MCF 10A (cell line): ENCODE data around the gene STUB1. TPM values are rescaled to one million over a fixed set of nuclear protein-coding genes. Genes with fewer than 3 reads are reported as not detected.

Experiments
- BruUV-seq: library from RNA; stranded (reverse); fragments of 400-500 nt; replicated peaks from 2 replicates; lab custom pipeline; 2021; lab: Mats Ljungman, UMichigan
- CTCF ChIA-PET: fragments of 300-600 bp; sonication (Branson Sonifier 250); formaldehyde crosslinking; extraction: SDS; loops from one replicate; lab custom pipeline; 2021; ENCODE audit warnings: antibody characterized with exemption, inconsistent platforms; lab: Yijun Ruan, JAX
- POLR2A ChIA-PET: fragments of 300-600, 350-650 bp; sonication (Branson Sonifier 250); formaldehyde crosslinking; extraction: SDS; loops from one replicate; lab custom pipeline; 2020; ENCODE audit warnings: antibody characterized with exemption, inconsistent platforms; lab: Yijun Ruan, JAX
- DNase-seq: peaks from one replicate; pipeline ENCODE4 v3.0.0-alpha.2; 2018; ENCODE audit not compliant: unreplicated experiment
- H3K27ac Mint-ChIP-seq: one replicate; pipeline ENCODE4 v1.8.0; 2022; ENCODE audit warnings: mild to moderate bottlenecking, low read depth, mixed read lengths; ENCODE audit not compliant: unreplicated experiment
- H3K27me3 Mint-ChIP-seq: one replicate; pipeline ENCODE4 v1.8.0; 2022; ENCODE audit warnings: mixed read lengths; ENCODE audit not compliant: insufficient read depth, unreplicated experiment
- H3K36me3 Mint-ChIP-seq: one replicate; pipeline ENCODE4 v1.8.0; 2022; ENCODE audit warnings: mild to moderate bottlenecking, moderate library complexity, mixed read lengths; ENCODE audit not compliant: insufficient read depth, unreplicated experiment
- H3K4me1 Mint-ChIP-seq: one replicate; pipeline ENCODE4 v1.8.0; 2022; ENCODE audit warnings: mixed read lengths; ENCODE audit not compliant: insufficient read depth, unreplicated experiment
- H3K4me3 Mint-ChIP-seq: one replicate; pipeline ENCODE4 v1.8.0; 2022; ENCODE audit warnings: mild to moderate bottlenecking, moderate library complexity, mixed read lengths; ENCODE audit not compliant: unreplicated experiment
- H3K9me3 Mint-ChIP-seq: one replicate; pipeline ENCODE4 v1.8.0; 2022; ENCODE audit warnings: mixed read lengths; ENCODE audit not compliant: unreplicated experiment
- intact Hi-C: fragments of 100-400 bp; cut with micrococcal nuclease; formaldehyde crosslinking; loops from 2 replicates; pipeline ENCODE4 v1.14.1; 2022
- total RNA-seq: library from RNA; stranded (reverse); gene quantifications from 2 replicates; pipeline ENCODE4 v1.2.3, GENCODE V29; 2022
- TF ChIP-seq, protein P1 (sequence below): fragments of 200-600 bp; IDR thresholded peaks from one replicate; pipeline ENCODE4 v1.8.0; 2022; ENCODE audit warnings: antibody characterized with exemption, mild to moderate bottlenecking; ENCODE audit not compliant: unreplicated experiment

STUB1 gene
- total RNA-seq, 1 experiment from 2014 or later = 124 TPM

DNA sequence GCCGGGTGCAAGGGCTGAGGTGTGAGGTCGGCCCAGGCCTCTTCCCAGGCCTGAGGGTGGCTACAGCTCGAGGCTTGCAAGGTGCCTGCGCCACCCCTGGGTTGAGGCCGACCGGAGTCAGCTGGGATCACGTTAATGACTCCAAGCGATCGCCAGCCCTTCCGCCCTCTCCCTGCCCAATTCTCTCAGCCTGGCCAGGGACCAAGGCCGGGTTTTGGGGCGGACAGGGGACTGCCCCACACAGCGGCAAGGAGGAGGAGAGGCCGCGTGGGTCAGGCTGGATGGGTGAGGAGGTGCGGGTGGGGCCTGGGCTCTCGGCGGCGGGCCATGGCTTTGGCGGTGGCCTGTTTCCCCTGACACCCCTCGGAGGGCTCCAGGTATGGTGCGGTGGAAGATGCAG lies 13.2 kb downstream of the STUB1 start:
- no peaks in the 10 kb centered on the region for H3K27me3 Mint-ChIP-seq
- POLR2A ChIA-PET = interaction anchor here (1.0 to 1.4 kb wide), 6 partner anchors 9 to 166 kb away, joined by 3 to 9 read pairs (median 6); partner anchors contain the start of genes CAPN15, JMJD8, RHOT2 and STUB1
- H3K9me3 Mint-ChIP-seq = no peaks in the 10 kb centered on the region

DNA sequence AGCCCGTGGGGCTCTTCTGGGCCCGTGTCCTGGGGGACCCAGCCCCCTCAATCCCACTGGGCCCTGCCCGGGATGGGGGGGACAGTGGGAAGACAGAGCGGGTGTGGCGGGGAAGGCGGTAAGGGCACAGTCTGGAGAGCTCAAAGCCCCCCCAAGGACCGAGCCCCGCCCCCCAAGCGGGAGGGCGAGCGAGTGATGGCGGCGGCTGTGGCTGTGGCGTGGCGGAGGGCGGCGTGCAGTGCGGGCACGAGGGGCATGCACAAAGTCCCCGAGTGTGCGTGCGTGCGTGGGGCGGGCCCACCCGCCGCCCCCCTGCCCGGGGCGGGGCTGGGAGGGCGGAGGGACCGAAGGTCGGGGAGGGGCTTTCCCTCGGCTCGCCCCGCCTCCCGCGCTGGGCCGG lies 13.6 kb downstream of the STUB1 start:
- Mint-ChIP-seq H3K36me3 (peaks cover 90% of the 10 kb centered on the region), H3K9me3 (no peaks in the 10 kb centered on the region), H3K4me3 (no peak overlapping the region), H3K27me3 (no peaks in the 10 kb centered on the region), H3K4me1 (peaks cover 10% of the 10 kb centered on the region), H3K27ac (no peak overlapping the region)
- no peak for DNase-seq
- no TSS peak for BruUV-seq
- POLR2A ChIA-PET = interaction anchor here (0.9 to 1.2 kb wide), 3 partner anchors 13 to 167 kb away, joined by 4 to 6 read pairs (median 5); partner anchors contain the start of genes ANTKMT, CAPN15 and STUB1
- CTCF ChIA-PET = no interaction called here
- TF ChIP-seq, protein P1, sequence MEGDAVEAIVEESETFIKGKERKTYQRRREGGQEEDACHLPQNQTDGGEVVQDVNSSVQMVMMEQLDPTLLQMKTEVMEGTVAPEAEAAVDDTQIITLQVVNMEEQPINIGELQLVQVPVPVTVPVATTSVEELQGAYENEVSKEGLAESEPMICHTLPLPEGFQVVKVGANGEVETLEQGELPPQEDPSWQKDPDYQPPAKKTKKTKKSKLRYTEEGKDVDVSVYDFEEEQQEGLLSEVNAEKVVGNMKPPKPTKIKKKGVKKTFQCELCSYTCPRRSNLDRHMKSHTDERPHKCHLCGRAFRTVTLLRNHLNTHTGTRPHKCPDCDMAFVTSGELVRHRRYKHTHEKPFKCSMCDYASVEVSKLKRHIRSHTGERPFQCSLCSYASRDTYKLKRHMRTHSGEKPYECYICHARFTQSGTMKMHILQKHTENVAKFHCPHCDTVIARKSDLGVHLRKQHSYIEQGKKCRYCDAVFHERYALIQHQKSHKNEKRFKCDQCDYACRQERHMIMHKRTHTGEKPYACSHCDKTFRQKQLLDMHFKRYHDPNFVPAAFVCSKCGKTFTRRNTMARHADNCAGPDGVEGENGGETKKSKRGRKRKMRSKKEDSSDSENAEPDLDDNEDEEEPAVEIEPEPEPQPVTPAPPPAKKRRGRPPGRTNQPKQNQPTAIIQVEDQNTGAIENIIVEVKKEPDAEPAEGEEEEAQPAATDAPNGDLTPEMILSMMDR = no peak
- intact Hi-C loops = no loop called here

More for the DNA sequence above, 13.2 kb downstream of the STUB1 start:
- H3K27ac Mint-ChIP-seq = no peak overlapping the region
- BruUV-seq = no TSS peak
- peaks cover 10% of the 10 kb centered on the region for H3K4me1 Mint-ChIP-seq
- H3K36me3 Mint-ChIP-seq = peaks cover 90% of the 10 kb centered on the region
- no peak overlapping the region for H3K4me3 Mint-ChIP-seq
- intact Hi-C loops = no loop called here
- TF ChIP-seq, protein P1 = no peak
- CTCF ChIA-PET = interaction anchor here (1.0 kb wide), 1 partner anchor 21 kb away, joined by 3 read pairs; no protein-coding TSS in a partner anchor
- DNase-seq = no peak

DNA sequence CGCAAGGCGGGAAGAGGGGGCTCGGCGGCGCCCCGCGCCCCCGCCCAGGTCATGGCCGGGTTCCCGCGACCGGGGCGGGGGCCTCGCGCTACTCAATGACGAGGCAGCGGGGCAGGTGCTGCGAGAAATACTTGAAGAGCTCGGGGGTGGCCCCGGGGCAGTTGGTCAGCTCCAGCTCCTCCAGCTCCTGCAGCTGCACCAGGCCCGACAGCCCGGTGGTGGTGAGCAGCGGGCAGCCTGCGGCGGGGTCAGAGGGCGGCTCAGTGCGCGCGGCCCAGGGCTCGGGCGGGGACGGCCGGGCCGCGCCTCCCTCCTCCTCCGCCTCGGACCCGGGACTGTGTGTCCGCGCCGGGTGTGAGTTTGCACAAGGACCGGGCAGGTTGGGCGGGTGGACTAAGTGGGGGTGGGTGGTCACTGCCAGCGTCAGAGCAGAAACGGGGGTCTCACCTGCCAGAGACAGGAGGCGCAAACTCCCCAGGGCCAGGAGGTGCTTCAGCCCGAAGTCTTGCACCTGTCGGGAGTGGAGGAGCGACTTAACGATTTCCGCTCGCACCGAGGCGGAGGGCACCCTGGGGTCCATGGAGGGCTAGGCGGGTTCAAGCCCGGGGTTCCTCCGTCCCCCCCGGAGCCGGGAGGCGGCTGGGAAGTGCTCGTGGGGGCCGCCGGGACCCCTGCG lies 14.1 kb downstream of the STUB1 start:
- Mint-ChIP-seq H3K9me3 (no peaks in the 10 kb centered on the region), H3K27me3 (no peaks in the 10 kb centered on the region), H3K27ac (no peak overlapping the region), H3K4me3 (no peak overlapping the region), H3K36me3 (peaks cover 91% of the 10 kb centered on the region), H3K4me1 (peaks cover 10% of the 10 kb centered on the region)
- intact Hi-C loops = no loop called here
- BruUV-seq = no TSS peak
- DNase-seq = no peak
- ChIA-PET POLR2A (interaction anchor here (0.9 to 2.0 kb wide), 5 partner anchors 8 to 167 kb away, joined by 4 to 11 read pairs (median 6); partner anchors contain the start of genes ANTKMT, CAPN15, JMJD8 and STUB1), CTCF (interaction anchor here (1.2 kb wide), 1 partner anchor 14 kb away, joined by 3 read pairs; no protein-coding TSS in a partner anchor)
- TF ChIP-seq, protein P1 = no peak

DNA sequence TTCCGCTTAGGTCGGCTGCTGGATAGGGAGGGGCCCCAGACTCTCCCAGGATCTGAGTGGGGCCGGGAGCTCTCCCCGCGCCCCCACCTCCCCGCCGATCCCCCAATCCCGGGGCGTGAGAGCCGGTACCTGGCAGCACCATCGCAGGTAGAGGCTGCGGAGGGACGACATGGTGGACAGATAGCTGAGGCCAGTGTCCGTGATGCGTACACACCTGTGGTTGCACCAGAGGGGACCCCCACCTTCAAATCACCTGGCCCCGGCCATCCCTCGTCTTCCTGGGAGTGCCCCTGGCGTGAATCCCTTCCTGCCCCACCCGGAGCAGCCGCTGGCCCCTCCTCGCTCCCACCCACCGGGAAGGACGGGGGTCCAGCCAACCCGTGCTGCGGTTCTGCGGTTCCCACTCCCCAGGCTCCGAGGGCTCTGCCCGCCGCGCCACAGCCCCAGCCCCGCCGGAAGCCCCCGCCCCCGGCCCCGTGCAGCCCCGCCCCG lies 14.7 kb downstream of the STUB1 start:
- H3K9me3 Mint-ChIP-seq = no peaks in the 10 kb centered on the region
- H3K4me1 Mint-ChIP-seq = peaks cover 10% of the 10 kb centered on the region
- ChIA-PET POLR2A (interaction anchor here (0.6 to 2.0 kb wide), 10 partner anchors 9 to 31 kb away, joined by 3 to 25 read pairs (median 8); partner anchors contain the start of genes ANTKMT, CCDC78 and JMJD8), CTCF (interaction anchor here (0.7 to 1.2 kb wide), 4 partner anchors 8 to 38 kb away, joined by 3 to 4 read pairs (median 3); no protein-coding TSS in a partner anchor)
- peaks cover 91% of the 10 kb centered on the region for H3K36me3 Mint-ChIP-seq
- H3K4me3 Mint-ChIP-seq = no peak overlapping the region
- no peaks in the 10 kb centered on the region for H3K27me3 Mint-ChIP-seq
- TF ChIP-seq, protein P1 = no peak
- intact Hi-C loops = no loop called here
- DNase-seq = no peak
- H3K27ac Mint-ChIP-seq = no peak overlapping the region
- no TSS peak for BruUV-seq
